GM13977 (cell line): ENCODE results near the gene LELP1.

Experiments
- DNase-seq: peaks from one replicate; pipeline ENCODE4 v3.0.0; 2012; ENCODE audit warnings: low spot score
- CTCF ChIP-seq: IDR thresholded peaks from 2 replicates; pipeline ENCODE4 v1.5.1; 2012; ENCODE audit warnings: mild to moderate bottlenecking, control low read depth; ENCODE audit not compliant: insufficient read depth; ENCODE audit errors: extremely low read depth, missing control alignments
- in situ Hi-C: fragments of 300-500 bp; cut with MboI; formaldehyde crosslinking; loops from one replicate; pipeline ENCODE4 v1.12.0; 2022; ENCODE audit warnings: low sequenced_read_pairs, low pct_unique_long_range_greater_than_20kb, mixed read lengths, inconsistent platforms; ENCODE audit not compliant: unreplicated experiment

LELP1 gene

GRCh38 chr1:153248176-153248879, 45.1 kb downstream of the LELP1 start:
- DNase-seq, result no peak
- TF ChIP-seq CTCF, result no peak
- in situ Hi-C loops, result no loop called here

GRCh38 chr1:153250166-153250565, 46.9 kb downstream of the LELP1 start:
- in situ Hi-C loops, result no loop called here
- no peak for TF ChIP-seq CTCF
- DNase-seq, result no peak

GRCh38 chr1:153251087-153251486, 47.9 kb downstream of the LELP1 start:
- in situ Hi-C loops, result no loop called here
- no peak for TF ChIP-seq CTCF
- no peak for DNase-seq

GRCh38 chr1:153251562-153251961, 48.3 kb downstream of the LELP1 start:
- no peak for TF ChIP-seq CTCF
- DNase-seq, result no peak
- in situ Hi-C loops, result no loop called here

- no peak for DNase-seq
- no peak for TF ChIP-seq CTCF
- in situ Hi-C loops, result no loop called here
Measured at GRCh38 chr1:153251988-153252387, 48.8 kb downstream of the LELP1 start.

- TF ChIP-seq CTCF, result no peak
- in situ Hi-C loops, result no loop called here
- no peak for DNase-seq
Measured at GRCh38 chr1:153253076-153253475, 49.8 kb downstream of the LELP1 start.
